Effector memory CD8-positive, alpha-beta T cell (primary cell): ENCODE results near the gene PTPRB.

ENCODE experiments used
- ATAC-seq: fragments of 150-1000 bp; cut with Tn5 transposase; replicated peaks from 2 replicates; pipeline ENCODE4 v1.10.0; 2021; ENCODE audit warnings: mild to moderate bottlenecking, moderate library complexity
- DNase-seq, 3 experiments: peaks; one replicate each; pipeline ENCODE4 v3.0.0; 2021
- H3K27ac Mint-ChIP-seq, 2 donors: one replicate each; pipeline ENCODE4 v1.8.0; 2022; ENCODE audit warnings: mild to moderate bottlenecking in 2 of 2, mixed read lengths in 2 of 2, moderate library complexity in 2 of 2
- H3K27me3 Mint-ChIP-seq, 2 donors: one replicate each; pipeline ENCODE4 v1.8.0; 2022; ENCODE audit warnings: mixed read lengths in 2 of 2
- H3K36me3 Mint-ChIP-seq: one replicate; pipeline ENCODE4 v1.8.0; 2022; ENCODE audit warnings: mild to moderate bottlenecking, moderate library complexity, mixed read lengths; ENCODE audit not compliant: insufficient read depth
- H3K4me1 Mint-ChIP-seq, 2 donors: one replicate each; pipeline ENCODE4 v1.8.0; 2022; ENCODE audit warnings: low read depth in 2 of 2, mixed read lengths in 2 of 2
- H3K4me3 Mint-ChIP-seq, 2 donors: one replicate each; pipeline ENCODE4 v1.8.0; 2022; ENCODE audit warnings: mild to moderate bottlenecking in 2 of 2, mixed read lengths in 2 of 2, moderate library complexity in 2 of 2
- H3K9me3 Mint-ChIP-seq, 2 donors: one replicate each; pipeline ENCODE4 v1.8.0; 2022; ENCODE audit warnings: mixed read lengths in 2 of 2

PTPRB gene

GRCh38 chr12:70635755-70636154 lies 1.5 kb downstream of the PTPRB start:
- ATAC-seq (no peak), DNase-seq (no peak)
- Mint-ChIP-seq H3K27ac (no peak overlapping the region), H3K4me1 (no peaks in the 10 kb centered on the region), H3K9me3 (no peaks in the 10 kb centered on the region), H3K36me3 (no peaks in the 10 kb centered on the region), H3K27me3 (no peaks in the 10 kb centered on the region), H3K4me3 (no peak overlapping the region)

GRCh38 chr12:70628701-70629480 lies 8.3 kb downstream of the PTPRB start:
- H3K9me3 Mint-ChIP-seq, result no peaks in the 10 kb centered on the region

GRCh38 chr12:70627677-70628076 lies 9.6 kb downstream of the PTPRB start:
- H3K9me3 Mint-ChIP-seq, result no peaks in the 10 kb centered on the region
- no peaks in the 10 kb centered on the region for H3K4me1 Mint-ChIP-seq
- ATAC-seq (no peak), DNase-seq (no peak)
- H3K4me3 Mint-ChIP-seq, result no peak overlapping the region
- H3K27me3 Mint-ChIP-seq, result no peaks in the 10 kb centered on the region
- H3K27ac Mint-ChIP-seq, result no peak overlapping the region
- no peaks in the 10 kb centered on the region for H3K36me3 Mint-ChIP-seq

More at GRCh38 chr12:70628701-70629480, 8.3 kb downstream of the PTPRB start:
- Mint-ChIP-seq H3K27ac (no peak overlapping the region), H3K4me1 (no peaks in the 10 kb centered on the region), H3K4me3 (no peak overlapping the region), H3K36me3 (no peaks in the 10 kb centered on the region), H3K27me3 (no peaks in the 10 kb centered on the region)
- ATAC-seq, result no peak
- no peak for DNase-seq

DNA sequence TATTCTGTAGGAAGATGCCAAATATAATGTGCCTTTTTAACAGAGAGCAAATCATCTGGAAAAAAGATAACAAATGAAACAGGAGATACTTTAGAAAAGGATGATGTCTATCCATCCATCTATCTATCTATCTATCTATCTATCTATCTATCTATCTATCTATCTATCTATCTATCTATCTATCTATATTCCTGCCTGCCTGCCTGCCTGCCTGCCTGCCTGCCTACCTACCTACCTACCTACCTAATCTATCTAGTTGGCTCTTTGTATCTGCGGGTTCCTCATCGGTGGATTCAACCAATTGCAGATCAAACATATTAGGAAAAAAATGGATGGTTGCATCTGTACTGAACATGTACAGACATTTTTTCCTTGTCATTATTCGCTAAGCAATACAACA lies 11.0 kb downstream of the PTPRB start:
- DNase-seq (no peak), ATAC-seq (no peak)
- Mint-ChIP-seq H3K27ac (no peak overlapping the region), H3K4me1 (no peaks in the 10 kb centered on the region), H3K9me3 (no peaks in the 10 kb centered on the region), H3K27me3 (no peaks in the 10 kb centered on the region), H3K36me3 (no peaks in the 10 kb centered on the region), H3K4me3 (no peak overlapping the region)

GRCh38 chr12:70619471-70620152 lies 17.6 kb downstream of the PTPRB start:
- Mint-ChIP-seq H3K4me3 (no peak overlapping the region), H3K36me3 (no peaks in the 10 kb centered on the region), H3K27ac (no peak overlapping the region), H3K27me3 (no peaks in the 10 kb centered on the region), H3K9me3 (no peaks in the 10 kb centered on the region), H3K4me1 (no peaks in the 10 kb centered on the region)
- DNase-seq (no peak), ATAC-seq (no peak)

DNA sequence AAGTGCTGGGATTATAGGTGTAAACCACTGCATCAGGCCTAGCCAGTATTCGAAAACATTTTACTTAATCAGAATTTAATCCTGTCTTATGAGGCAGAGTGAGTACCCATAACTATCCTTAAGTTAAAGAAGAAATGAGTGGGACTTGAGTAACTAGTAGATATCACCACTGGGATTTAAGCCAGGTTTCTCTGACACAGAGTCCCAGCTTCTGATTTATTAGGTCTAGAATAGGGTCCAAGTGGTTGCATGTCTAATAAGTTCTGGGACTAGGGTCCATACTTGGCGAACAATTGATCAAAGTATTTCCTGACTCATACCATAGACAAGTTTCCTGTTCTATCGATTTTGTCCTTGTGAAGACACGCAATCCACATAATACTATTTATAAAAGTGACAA lies 18.9 kb downstream of the PTPRB start:
- H3K9me3 Mint-ChIP-seq, result no peaks in the 10 kb centered on the region
- no peak for DNase-seq
- peaks cover 1 to 6% of the 10 kb centered on the region in 2 donors for H3K27me3 Mint-ChIP-seq
- no peaks in the 10 kb centered on the region for H3K36me3 Mint-ChIP-seq
- H3K4me3 Mint-ChIP-seq, result no peak overlapping the region
- H3K4me1 Mint-ChIP-seq, result no peaks in the 10 kb centered on the region
- no peak overlapping the region for H3K27ac Mint-ChIP-seq
- no peak for ATAC-seq

- Mint-ChIP-seq H3K4me3 (no peak overlapping the region), H3K36me3 (no peaks in the 10 kb centered on the region), H3K9me3 (no peaks in the 10 kb centered on the region), H3K4me1 (no peaks in the 10 kb centered on the region), H3K27ac (no peak overlapping the region), H3K27me3 (peaks cover 6 to 8% of the 10 kb centered on the region in 2 donors)
- ATAC-seq (no peak), DNase-seq (no peak)
Observed at GRCh38 chr12:70617450-70617849, 19.8 kb downstream of the PTPRB start.

- no peak for ATAC-seq
- H3K9me3 Mint-ChIP-seq, result no peaks in the 10 kb centered on the region
- peaks cover 17 to 24% of the 10 kb centered on the region in 2 donors for H3K27me3 Mint-ChIP-seq
Observed at GRCh38 chr12:70615174-70615866, 21.9 kb downstream of the PTPRB start.

GRCh38 chr12:70609739-70610491 lies 27.3 kb downstream of the PTPRB start:
- H3K27ac Mint-ChIP-seq, result peak overlapping the region in 1 of 2 donors; percentile 29
- no peaks in the 10 kb centered on the region for H3K9me3 Mint-ChIP-seq
- no peaks in the 10 kb centered on the region for H3K36me3 Mint-ChIP-seq
- peaks cover 26 to 39% of the 10 kb centered on the region in 2 donors for H3K27me3 Mint-ChIP-seq
- peak in 1 of 3 experiments; percentile 1 for DNase-seq
- no peak for ATAC-seq
- H3K4me1 Mint-ChIP-seq, result peaks cover 1 to 6% of the 10 kb centered on the region in 2 donors
- peak overlapping the region; percentile 1 to 55 for H3K4me3 Mint-ChIP-seq

More at GRCh38 chr12:70615174-70615866, 21.9 kb downstream of the PTPRB start:
- DNase-seq, result no peak
- H3K27ac Mint-ChIP-seq, result no peak overlapping the region
- no peaks in the 10 kb centered on the region for H3K36me3 Mint-ChIP-seq
- no peak overlapping the region for H3K4me3 Mint-ChIP-seq
- peaks cover 1 to 4% of the 10 kb centered on the region in 2 donors for H3K4me1 Mint-ChIP-seq

DNA sequence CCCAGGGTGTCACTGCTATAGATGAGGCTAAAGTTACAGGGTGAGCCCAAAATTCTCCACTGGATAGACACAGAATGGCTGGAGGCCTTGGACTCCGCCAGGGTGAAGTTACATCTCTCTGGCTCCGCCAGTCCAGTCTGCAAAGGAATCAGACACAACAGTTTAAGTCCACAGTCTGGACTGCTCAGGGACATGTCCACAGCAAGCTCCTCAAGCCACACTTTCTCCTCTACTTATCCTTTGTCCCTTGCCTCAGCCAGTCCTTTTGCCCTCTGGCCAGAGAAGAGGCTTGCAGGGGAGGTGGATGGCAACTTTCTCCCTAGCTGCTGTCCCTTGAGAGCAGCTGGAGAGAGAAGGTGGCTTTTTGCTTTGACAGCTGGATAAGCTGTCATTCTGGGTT lies 28.0 kb downstream of the PTPRB start:
- Mint-ChIP-seq H3K4me1 (peaks cover 1 to 6% of the 10 kb centered on the region in 2 donors), H3K36me3 (no peaks in the 10 kb centered on the region), H3K27me3 (peaks cover 26 to 39% of the 10 kb centered on the region in 2 donors), H3K9me3 (no peaks in the 10 kb centered on the region), H3K27ac (no peak overlapping the region), H3K4me3 (peak overlapping the region in 1 of 2 donors; percentile 55)
- DNase-seq (no peak), ATAC-seq (no peak)

DNA sequence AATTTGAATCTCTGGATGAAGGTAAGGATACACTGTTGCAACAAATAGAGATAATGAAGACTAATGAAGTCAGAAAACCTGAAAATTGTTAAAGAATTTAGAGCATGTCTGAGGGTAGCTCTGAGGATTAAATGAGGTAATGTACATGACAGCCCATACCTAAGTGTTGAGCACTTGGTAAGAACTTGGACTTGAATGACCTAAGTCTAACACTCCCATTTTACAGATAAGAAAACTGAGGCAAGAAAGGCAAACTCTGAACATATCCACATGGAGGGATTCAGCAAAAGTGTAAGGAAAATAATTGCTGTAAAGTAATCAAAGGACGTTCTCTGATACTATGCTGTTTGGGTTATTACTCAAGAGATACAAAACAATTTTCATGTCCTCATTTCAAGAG lies 29.0 kb downstream of the PTPRB start:
- no peaks in the 10 kb centered on the region for H3K36me3 Mint-ChIP-seq
- H3K9me3 Mint-ChIP-seq, result no peaks in the 10 kb centered on the region
- H3K4me1 Mint-ChIP-seq, result peaks cover 1 to 6% of the 10 kb centered on the region in 2 donors
- no peak overlapping the region for H3K4me3 Mint-ChIP-seq
- H3K27ac Mint-ChIP-seq, result no peak overlapping the region
- H3K27me3 Mint-ChIP-seq, result peaks cover 20 to 35% of the 10 kb centered on the region in 2 donors
- no peak for ATAC-seq
- no peak for DNase-seq

DNA sequence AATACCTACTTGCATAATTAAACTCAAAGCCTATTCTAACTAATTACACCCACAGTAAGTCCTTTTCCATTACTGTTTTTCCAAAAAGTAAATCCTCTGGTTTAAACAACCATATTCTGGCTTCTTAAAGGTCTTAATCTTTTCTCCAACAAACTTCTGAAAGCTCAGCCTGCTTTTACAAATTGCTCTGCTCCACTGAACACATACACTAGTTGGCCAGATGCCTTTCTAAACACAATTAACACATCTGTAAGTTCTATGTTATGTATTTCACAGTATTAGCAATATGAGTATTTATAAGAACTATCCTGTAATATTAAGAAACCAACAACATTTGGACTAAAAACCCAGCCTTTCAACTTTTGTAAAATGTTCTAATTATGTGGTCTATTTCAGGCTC lies 30.1 kb downstream of the PTPRB start:
- H3K36me3 Mint-ChIP-seq, result no peaks in the 10 kb centered on the region
- peaks cover 20 to 30% of the 10 kb centered on the region in 2 donors for H3K27me3 Mint-ChIP-seq
- DNase-seq, result no peak
- H3K27ac Mint-ChIP-seq, result no peak overlapping the region
- ATAC-seq, result no peak
- no peak overlapping the region for H3K4me3 Mint-ChIP-seq
- H3K9me3 Mint-ChIP-seq, result no peaks in the 10 kb centered on the region
- peaks cover 1 to 6% of the 10 kb centered on the region in 2 donors for H3K4me1 Mint-ChIP-seq

- H3K9me3 Mint-ChIP-seq, result no peaks in the 10 kb centered on the region
- peaks cover under 1% of the 10 kb centered on the region for H3K36me3 Mint-ChIP-seq
- no peak overlapping the region for H3K27ac Mint-ChIP-seq
- no peak for DNase-seq
- H3K4me3 Mint-ChIP-seq, result no peak overlapping the region
- peaks cover 1 to 6% of the 10 kb centered on the region in 2 donors for H3K4me1 Mint-ChIP-seq
- H3K27me3 Mint-ChIP-seq, result peaks cover 19 to 21% of the 10 kb centered on the region in 2 donors
- ATAC-seq, result no peak
Observed at GRCh38 chr12:70605976-70606375, 31.3 kb downstream of the PTPRB start.
